Measurements from ENCODE around the gene NRL. TPM values are rescaled to one million over a fixed set of nuclear protein-coding genes. Genes with fewer than 3 reads are reported as not detected.

NRL gene
- total and polyA plus RNA-seq, 2 donors (not counting 3 experiments of a cell fraction or from before 2014, with no cell fraction given), result 0.71 to 1.1 TPM

GRCh38 chr14:24057867-24058259, 56.9 kb downstream of the NRL start:
- Histone ChIP-seq H3K27ac (ENCODE audit: insufficient read depth, low read depth, low read length) (no peak overlapping the region), H3K4me1 (ENCODE audit: control insufficient read depth, extremely low read depth, insufficient read depth, low read length) (no peaks in the 10 kb centered on the region), H3K4me3 (replicated peaks in 1 of 3; ENCODE audit: insufficient read depth in 1 of 3, low read depth in 1 of 3, low read length in 3 of 3) (no peak overlapping the region), H2AFZ (ENCODE audit: low read depth, low read length) (no peak overlapping the region), H3K9me3 (replicated peaks; ENCODE audit: control insufficient read depth, insufficient read depth, low read length) (no peaks in the 10 kb centered on the region), H3K36me3 (ENCODE audit: control insufficient read depth in 2 of 2, extremely low read depth in 1 of 2, insufficient read depth in 2 of 2, low read length in 2 of 2) (no peaks in the 10 kb centered on the region), H3K9me1 (replicated peaks; ENCODE audit: control insufficient read depth, extremely low read depth, insufficient read depth, low read length) (no peaks in the 10 kb centered on the region), H3K4me2 (ENCODE audit: insufficient read depth, low read length) (no peak overlapping the region), H4K20me1 (replicated peaks; ENCODE audit: control insufficient read depth, extremely low read depth, insufficient read depth, low read length) (no peaks in the 10 kb centered on the region), H3K27me3 (ENCODE audit: control insufficient read depth in 2 of 2, insufficient read depth in 2 of 2, low read length in 2 of 2) (no peaks in the 10 kb centered on the region), H3K9ac (replicated peaks; ENCODE audit: extremely low read depth, insufficient read depth, low read length) (no peak overlapping the region), H3K79me2 (ENCODE audit: control insufficient read depth, insufficient read depth, low read length) (no peaks in the 10 kb centered on the region)
- CTCF ChIA-PET, result interaction anchor here (0.6 to 9.5 kb wide), 39 partner anchors 10 to 467 kb away, joined by 3 to 420 read pairs (median 6); partner anchors contain the start of genes CHMP4A, CIDEB, DCAF11 and DHRS1
- FAIRE-seq, result no peak
- intact Hi-C loops (cut with micrococcal nuclease) (loop anchor here (1.0 to 5.0 kb wide), 6 partner anchors 32 to 239 kb away; partner anchors contain the start of genes IRF9 and MDP1), dilution Hi-C loops (cut with MboI; ENCODE audit: extremely low pct_ligation_motif_present, low sequenced_read_pairs) (no loop called here)
- BruUV-seq (replicated peaks), result no TSS peak
- no peak for TF ChIP-seq EZH2 (IDR thresholded peaks at IDR 0.05; ENCODE audit: borderline replicate concordance, low read depth, low read length, severe bottlenecking)
- no peak for DNase-seq (ENCODE audit: low read depth, low spot score)
- POLR2A ChIA-PET, result interaction anchor here (1.7 to 2.0 kb wide), 2 partner anchors 32 to 51 kb away, joined by 7 to 8 read pairs; no protein-coding TSS in a partner anchor

GRCh38 chr14:24057271-24057670, 57.5 kb downstream of the NRL start:
- intact Hi-C loops (cut with micrococcal nuclease), result loop anchor here (5.0 kb wide), 1 partner anchor 160 kb away; the partner anchor contains the start of gene MDP1
- Histone ChIP-seq H3K27ac (ENCODE audit: insufficient read depth, low read depth, low read length) (no peak overlapping the region), H4K20me1 (replicated peaks; ENCODE audit: control insufficient read depth, extremely low read depth, insufficient read depth, low read length) (no peaks in the 10 kb centered on the region), H3K27me3 (ENCODE audit: control insufficient read depth in 2 of 2, insufficient read depth in 2 of 2, low read length in 2 of 2) (no peaks in the 10 kb centered on the region), H3K79me2 (ENCODE audit: control insufficient read depth, insufficient read depth, low read length) (no peaks in the 10 kb centered on the region), H3K4me1 (ENCODE audit: control insufficient read depth, extremely low read depth, insufficient read depth, low read length) (peaks cover 1% of the 10 kb centered on the region), H3K9me1 (replicated peaks; ENCODE audit: control insufficient read depth, extremely low read depth, insufficient read depth, low read length) (no peaks in the 10 kb centered on the region), H3K36me3 (ENCODE audit: control insufficient read depth in 2 of 2, extremely low read depth in 1 of 2, insufficient read depth in 2 of 2, low read length in 2 of 2) (no peaks in the 10 kb centered on the region), H2AFZ (ENCODE audit: low read depth, low read length) (no peak overlapping the region), H3K9ac (replicated peaks; ENCODE audit: extremely low read depth, insufficient read depth, low read length) (no peak overlapping the region), H3K4me2 (ENCODE audit: insufficient read depth, low read length) (no peak overlapping the region), H3K4me3 (replicated peaks in 1 of 3; ENCODE audit: insufficient read depth in 1 of 3, low read depth in 1 of 3, low read length in 3 of 3) (no peak overlapping the region), H3K9me3 (replicated peaks; ENCODE audit: control insufficient read depth, insufficient read depth, low read length) (no peaks in the 10 kb centered on the region)
- ChIA-PET POLR2A (interaction anchor here (1.7 to 2.0 kb wide), 2 partner anchors 33 to 52 kb away, joined by 7 to 8 read pairs; no protein-coding TSS in a partner anchor), CTCF (interaction anchor here (0.9 to 9.5 kb wide), 20 partner anchors 11 to 251 kb away, joined by 3 to 420 read pairs (median 14); partner anchors contain the start of genes CHMP4A, CIDEB, DCAF11 and DHRS1)
- FAIRE-seq, result no peak
- no TSS peak for BruUV-seq (replicated peaks)
- dilution Hi-C loops (cut with MboI; ENCODE audit: extremely low pct_ligation_motif_present, low sequenced_read_pairs), result no loop called here
- no peak for DNase-seq (ENCODE audit: low read depth, low spot score)
- TF ChIP-seq MYC (IDR thresholded peaks at IDR 0.05; ENCODE audit: low read depth, low read length) (no peak), MAX (IDR thresholded peaks at IDR 0.05; ENCODE audit: insufficient read depth, insufficient read length) (no peak), CTCF (IDR thresholded peaks at IDR 0.05; ENCODE audit: extremely low read depth in 1 of 2, insufficient read depth in 1 of 2, low read depth in 1 of 2, low read length in 2 of 2) (no peak), JUN (IDR thresholded peaks at IDR 0.05; ENCODE audit: borderline replicate concordance, insufficient read depth, insufficient read length, low read depth) (no peak), POLR2AphosphoS5 (IDR thresholded peaks at IDR 0.05; ENCODE audit: insufficient read depth, low read depth, low read length) (no peak), GATA2 (IDR thresholded peaks at IDR 0.05; ENCODE audit: insufficient read depth, insufficient read length, low read depth, low read length) (no peak), POLR2A (IDR thresholded peaks at IDR 0.05; ENCODE audit: low read depth, low read length) (no peak), EZH2 (IDR thresholded peaks at IDR 0.05; ENCODE audit: borderline replicate concordance, low read depth, low read length, severe bottlenecking) (no peak), FOS (IDR thresholded peaks at IDR 0.05; ENCODE audit: borderline replicate concordance, insufficient read depth, low read length) (no peak)

Measured in endothelial cell of umbilical vein (primary cell).